Right hindlimb (tissue), 1 donor: ENCODE measurements around the gene SRM.
A peak's percentile ranks its signal among the peaks of the same experiment; 100 is the strongest.
"Not testable (repeated sequence)": the region's sequence is repeated elsewhere in the genome, so short reads cannot be mapped to it uniquely, and the experiment has no call there.

Experiments
- DNase-seq: peaks from one replicate; pipeline ENCODE4 v3.0.0-alpha.2; 2018

Gene SRM

GRCh38 chr1:11063937-11064537 lies 4.2 kb upstream of the SRM start:
- not testable (repeated sequence) for DNase-seq

GRCh38 chr1:11062965-11063401 lies 3.2 kb upstream of the SRM start:
- no peak for DNase-seq

GRCh38 chr1:11061652-11062365 lies 2.0 kb upstream of the SRM start:
- DNase-seq = no peak

- DNase-seq = peak; percentile 45
Observed at GRCh38 chr1:11059155-11059967, 457 bp downstream of the SRM start.

- DNase-seq = no peak
Observed at GRCh38 chr1:11058595-11059154, 1.1 kb downstream of the SRM start.

- no peak for DNase-seq
Observed at GRCh38 chr1:11058026-11058425, 1.8 kb downstream of the SRM start.

GRCh38 chr1:11057477-11057876 lies 2.3 kb downstream of the SRM start:
- no peak for DNase-seq

DNA sequence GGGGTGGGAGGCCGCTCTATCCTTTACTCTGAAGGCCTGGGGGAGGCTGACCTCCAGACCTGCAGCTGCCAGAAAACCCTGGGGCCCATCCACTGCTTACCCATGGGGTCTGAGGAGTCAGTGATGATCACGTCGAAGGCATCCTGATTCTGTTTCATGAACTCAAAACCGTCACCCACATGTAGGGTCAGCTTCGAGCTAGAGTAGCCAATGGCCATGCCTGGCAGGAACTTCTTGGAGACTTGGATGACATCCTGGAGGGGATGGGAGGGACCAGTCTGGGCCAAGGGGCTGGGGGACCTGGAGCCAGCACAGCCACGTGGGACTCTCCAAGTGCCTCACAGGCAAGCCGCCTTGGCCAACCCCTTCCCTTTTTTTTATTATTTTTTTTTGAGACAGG lies 3.3 kb downstream of the SRM start:
- DNase-seq = no peak

GRCh38 chr1:11055676-11056075 lies 4.1 kb downstream of the SRM start:
- no peak for DNase-seq

DNA sequence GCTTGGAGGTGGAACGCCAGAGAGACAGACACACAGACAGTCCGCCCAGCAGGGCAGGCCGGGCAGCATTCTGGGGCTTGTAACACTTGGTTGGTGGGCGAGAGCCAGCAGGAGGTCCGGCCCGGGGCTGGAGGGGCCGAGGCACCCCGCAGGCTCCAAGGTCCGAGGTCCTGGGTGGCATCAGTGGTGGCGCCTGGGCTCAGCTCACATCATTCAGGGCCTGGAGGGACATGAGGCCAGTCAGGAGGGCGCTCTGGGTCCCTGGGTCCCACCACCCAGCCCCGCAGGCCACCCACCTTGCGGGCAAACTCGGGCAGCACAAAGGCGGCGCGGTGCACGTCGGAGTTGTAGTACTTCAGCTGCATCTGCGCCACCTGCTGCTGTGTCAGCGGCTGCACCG lies 5.2 kb downstream of the SRM start:
- DNase-seq = no peak

GRCh38 chr1:11054181-11054580 lies 5.6 kb downstream of the SRM start:
- no peak for DNase-seq

DNA sequence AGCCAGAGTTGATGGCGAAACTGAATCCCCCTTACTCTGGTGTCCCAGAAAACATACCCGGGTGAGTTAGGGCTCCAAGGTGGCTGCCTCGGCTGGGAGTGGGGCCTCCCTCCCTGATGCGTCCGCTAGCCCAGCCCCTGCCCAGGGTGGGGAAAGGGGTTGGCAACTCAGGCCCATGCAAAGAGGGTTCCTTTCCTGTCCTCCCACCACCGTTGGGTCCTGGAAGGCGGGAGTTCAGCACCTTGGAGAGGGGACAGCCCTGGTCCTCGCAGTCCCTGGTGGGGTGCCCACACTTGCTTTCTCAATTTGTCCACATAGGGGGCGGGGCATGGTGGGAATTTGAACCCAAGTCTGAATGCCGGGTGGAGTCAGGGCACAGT lies 6.1 kb downstream of the SRM start:
- peak; percentile 57 for DNase-seq

GRCh38 chr1:11052839-11053757 lies 6.7 kb downstream of the SRM start:
- DNase-seq = peak; percentile 63

DNA sequence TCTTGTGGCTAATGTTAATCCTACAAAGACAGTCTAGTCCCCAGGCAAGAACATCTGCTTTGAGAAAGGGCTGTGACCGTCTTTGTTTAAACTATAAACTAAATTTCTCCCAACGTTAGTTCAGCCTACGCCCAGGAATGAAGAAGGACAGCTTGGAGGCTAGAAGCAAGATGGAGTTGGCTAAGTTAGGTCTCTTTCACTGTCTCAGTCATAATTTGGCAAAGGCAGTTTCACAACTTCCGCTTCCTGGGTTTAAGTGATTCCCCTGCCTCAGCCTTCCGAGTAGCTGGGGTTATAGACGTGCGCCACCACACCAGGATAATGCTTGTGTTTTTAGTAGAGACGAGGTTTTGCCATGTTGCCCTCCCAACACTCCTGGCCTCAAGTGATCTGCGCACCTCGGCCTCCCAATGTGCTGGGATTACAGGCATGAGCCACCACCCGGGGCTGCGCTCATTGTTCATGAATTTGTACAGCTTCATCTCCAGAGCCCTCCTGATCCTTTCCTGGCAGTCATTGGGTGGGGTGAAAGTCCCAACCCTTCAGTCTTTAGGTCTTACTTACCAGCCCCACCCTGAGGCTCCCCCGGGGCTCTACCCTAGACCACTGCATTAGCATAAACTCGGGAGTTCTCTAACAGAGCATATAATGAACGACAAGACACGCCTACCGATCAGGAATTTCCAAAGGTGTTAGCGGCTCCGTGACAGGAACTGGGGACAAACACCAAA lies 7.9 kb downstream of the SRM start:
- no peak for DNase-seq

DNA sequence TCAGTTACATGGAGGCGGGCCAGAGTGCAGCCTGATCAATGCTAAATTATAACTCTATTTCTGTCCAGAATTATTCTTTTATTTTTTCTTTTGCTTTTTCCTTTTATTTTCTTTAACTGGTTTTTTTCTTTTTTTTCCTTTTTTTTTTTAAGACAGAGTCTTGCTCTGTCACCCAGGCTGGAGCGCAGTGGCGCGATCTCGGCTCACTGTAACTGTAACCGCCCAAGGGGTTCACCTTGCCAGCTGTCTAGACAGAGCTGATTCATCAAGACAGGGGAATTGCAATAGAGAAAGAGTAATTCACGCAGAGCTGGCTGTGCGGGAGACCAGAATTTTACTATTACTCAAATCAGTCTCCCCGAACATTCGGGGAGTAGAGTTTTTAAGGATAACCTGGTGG lies 8.7 kb downstream of the SRM start:
- not testable (repeated sequence) for DNase-seq

DNA sequence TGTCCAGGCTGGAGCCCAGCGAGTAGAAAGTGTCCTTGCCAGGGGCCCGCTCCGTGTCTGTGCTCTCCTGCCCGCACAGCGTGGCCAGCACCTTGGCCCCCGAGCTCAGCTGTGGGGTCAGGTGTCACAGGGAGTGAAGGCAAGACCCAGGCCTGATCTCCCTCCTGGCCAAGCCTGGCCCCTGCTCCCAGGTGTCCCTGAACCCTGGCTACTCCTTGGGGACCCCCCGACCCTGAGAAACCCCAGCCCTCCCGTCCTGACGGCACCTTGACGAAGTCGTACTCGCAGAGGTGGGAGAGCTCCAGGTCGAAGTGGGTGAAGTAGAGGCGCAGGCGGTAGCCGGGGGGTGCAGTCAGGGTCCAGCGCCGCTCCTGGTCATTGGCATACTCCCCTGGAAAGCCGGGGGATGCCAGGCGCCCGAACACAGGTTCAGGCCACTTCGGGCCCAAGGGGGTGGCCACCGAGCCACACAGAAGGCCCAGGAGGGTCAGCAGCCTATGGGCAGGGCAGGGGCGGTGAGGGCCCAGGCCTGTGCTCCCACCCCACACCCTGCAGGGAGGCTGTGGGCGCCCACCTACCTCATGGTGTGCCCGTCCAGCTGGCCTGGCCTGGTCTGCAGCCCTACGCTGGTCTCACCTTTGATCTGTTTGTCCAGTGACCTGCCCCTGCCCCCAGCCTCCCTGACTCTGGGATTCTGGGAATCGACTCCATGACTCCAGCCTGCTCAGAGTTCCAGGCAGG lies 13.0 kb downstream of the SRM start, which contains the start of gene MASP2:
MASP2 (minus strand) TSS at position 615 of the 741 bp plus-strand sequence; CDS start at position 583, 32 bp downstream.
- no peak for DNase-seq

DNA sequence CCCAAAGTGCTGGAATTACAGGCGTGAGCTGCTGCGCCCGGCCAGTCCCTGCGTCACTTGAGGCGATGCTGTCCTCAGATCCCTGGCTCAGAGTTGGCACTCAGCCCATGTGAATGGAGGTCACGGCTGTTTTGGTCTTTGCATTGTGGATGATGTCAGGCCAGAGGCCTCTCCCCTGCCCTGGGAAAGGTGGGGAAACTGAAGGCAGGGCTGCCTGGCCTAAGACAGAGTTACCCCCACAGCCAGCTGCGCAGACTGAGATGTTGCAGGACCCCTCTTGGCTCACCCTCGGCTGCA lies 13.6 kb downstream of the SRM start:
- DNase-seq = no peak

- DNase-seq = no peak
Observed at GRCh38 chr1:11045428-11046269, 14.2 kb downstream of the SRM start.

- no peak for DNase-seq
Observed at GRCh38 chr1:11044849-11045427, 14.9 kb downstream of the SRM start.
